Measurements from ENCODE around the gene THTPA.

DNA sequence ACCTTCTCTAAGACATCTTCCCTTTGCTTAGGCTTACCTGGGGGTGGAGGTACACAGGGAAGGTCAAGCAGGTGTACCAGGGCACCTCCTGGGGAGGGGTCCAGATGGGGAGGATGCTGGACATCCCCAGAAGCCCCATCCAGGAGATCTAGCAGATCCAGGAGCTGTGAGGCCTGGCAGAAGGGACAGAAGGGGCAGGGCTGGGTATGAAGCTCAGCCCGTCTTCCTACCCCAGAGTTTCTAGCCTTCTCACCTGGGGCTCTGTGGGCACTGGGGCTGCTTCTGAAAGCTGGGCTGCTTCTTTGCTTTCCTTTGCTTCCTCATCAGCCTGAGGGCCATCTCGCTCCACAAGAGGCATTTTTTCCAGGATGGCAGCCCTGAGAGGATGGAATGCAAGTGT is 5.2 kb downstream of the THTPA start:
- no peak for TF ChIP-seq MAFK (IDR thresholded peaks at IDR 0.05; ENCODE audit: low read depth, low read length)
- TF ChIP-seq, protein P1, sequence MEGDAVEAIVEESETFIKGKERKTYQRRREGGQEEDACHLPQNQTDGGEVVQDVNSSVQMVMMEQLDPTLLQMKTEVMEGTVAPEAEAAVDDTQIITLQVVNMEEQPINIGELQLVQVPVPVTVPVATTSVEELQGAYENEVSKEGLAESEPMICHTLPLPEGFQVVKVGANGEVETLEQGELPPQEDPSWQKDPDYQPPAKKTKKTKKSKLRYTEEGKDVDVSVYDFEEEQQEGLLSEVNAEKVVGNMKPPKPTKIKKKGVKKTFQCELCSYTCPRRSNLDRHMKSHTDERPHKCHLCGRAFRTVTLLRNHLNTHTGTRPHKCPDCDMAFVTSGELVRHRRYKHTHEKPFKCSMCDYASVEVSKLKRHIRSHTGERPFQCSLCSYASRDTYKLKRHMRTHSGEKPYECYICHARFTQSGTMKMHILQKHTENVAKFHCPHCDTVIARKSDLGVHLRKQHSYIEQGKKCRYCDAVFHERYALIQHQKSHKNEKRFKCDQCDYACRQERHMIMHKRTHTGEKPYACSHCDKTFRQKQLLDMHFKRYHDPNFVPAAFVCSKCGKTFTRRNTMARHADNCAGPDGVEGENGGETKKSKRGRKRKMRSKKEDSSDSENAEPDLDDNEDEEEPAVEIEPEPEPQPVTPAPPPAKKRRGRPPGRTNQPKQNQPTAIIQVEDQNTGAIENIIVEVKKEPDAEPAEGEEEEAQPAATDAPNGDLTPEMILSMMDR (conservative IDR thresholded peaks at IDR 0.05; ENCODE audit: low read depth, low read length), result no peak
- no peak for TF ChIP-seq POLR2A (IDR thresholded peaks at IDR 0.05; ENCODE audit: low read depth, low read length)
- TF ChIP-seq, protein P2, sequence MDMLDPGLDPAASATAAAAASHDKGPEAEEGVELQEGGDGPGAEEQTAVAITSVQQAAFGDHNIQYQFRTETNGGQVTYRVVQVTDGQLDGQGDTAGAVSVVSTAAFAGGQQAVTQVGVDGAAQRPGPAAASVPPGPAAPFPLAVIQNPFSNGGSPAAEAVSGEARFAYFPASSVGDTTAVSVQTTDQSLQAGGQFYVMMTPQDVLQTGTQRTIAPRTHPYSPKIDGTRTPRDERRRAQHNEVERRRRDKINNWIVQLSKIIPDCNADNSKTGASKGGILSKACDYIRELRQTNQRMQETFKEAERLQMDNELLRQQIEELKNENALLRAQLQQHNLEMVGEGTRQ (IDR thresholded peaks at IDR 0.05; ENCODE audit: low read depth, low read length), result no peak
- no peak for TF ChIP-seq MAZ (IDR thresholded peaks at IDR 0.05; ENCODE audit: borderline replicate concordance, low read depth, low read length)

Measured in IMR-90 (cell line).